Mesenchymal stem cell (in vitro differentiated cells and primary cell): ENCODE results near the gene NCAPD3.

ENCODE experiments used
- DNase-seq: peaks from one replicate; pipeline ENCODE4 v3.0.0-alpha.2; 2013
- H2AFZ ChIP-seq: one replicate; pipeline ENCODE4 v1.6.1; 2013; ENCODE audit warnings: low read depth, mild to moderate bottlenecking, control low read depth, inconsistent platforms, low read length, moderate library complexity
- H2AK5ac ChIP-seq: 2 replicates; pipeline ENCODE4 v1.6.1; 2013; ENCODE audit warnings: low read length, moderate library complexity, mild to moderate bottlenecking, inconsistent platforms; ENCODE audit not compliant: severe bottlenecking
- H2BK120ac ChIP-seq: one replicate; pipeline ENCODE4 v1.6.1; 2013; ENCODE audit warnings: low read depth, mild to moderate bottlenecking, inconsistent platforms, low read length, moderate library complexity
- H2BK12ac ChIP-seq, 2 experiments: one replicate each; pipeline ENCODE4 v1.6.1; 2013; ENCODE audit warnings: inconsistent platforms in 2 of 2, low read length in 2 of 2, mild to moderate bottlenecking in 2 of 2, moderate library complexity in 2 of 2, control low read depth in 1 of 2
- H2BK15ac ChIP-seq: one replicate; pipeline ENCODE4 v1.6.1; 2013; ENCODE audit warnings: mild to moderate bottlenecking, low read depth, inconsistent platforms; ENCODE audit not compliant: poor library complexity, severe bottlenecking
- H2BK5ac ChIP-seq: 2 replicates; pipeline ENCODE4 v1.6.1; 2013; ENCODE audit warnings: low read depth, mild to moderate bottlenecking, low read length, control low read depth, inconsistent platforms; ENCODE audit not compliant: poor library complexity, severe bottlenecking
- H3K14ac ChIP-seq, 2 experiments: one replicate each; pipeline ENCODE4 v1.6.1; 2013; ENCODE audit warnings: inconsistent platforms in 2 of 2, low read length in 2 of 2, control low read depth in 1 of 2, mild to moderate bottlenecking in 1 of 2, moderate library complexity in 1 of 2
- H3K18ac ChIP-seq, 2 experiments: one replicate each; pipeline ENCODE4 v1.6.1; 2013; ENCODE audit warnings: inconsistent platforms in 2 of 2, low read length in 2 of 2, control low read depth in 1 of 2, low read depth in 1 of 2, mild to moderate bottlenecking in 1 of 2
- H3K23ac ChIP-seq, 2 experiments: one replicate each; pipeline ENCODE4 v1.6.1; 2013; ENCODE audit warnings: inconsistent platforms in 2 of 2, low read length in 2 of 2, mild to moderate bottlenecking in 2 of 2, moderate library complexity in 2 of 2, control low read depth in 1 of 2
- H3K27ac ChIP-seq: 2 replicates; pipeline ENCODE4 v1.5.1; 2013; ENCODE audit warnings: mild to moderate bottlenecking, moderate library complexity, low read length, control low read depth, inconsistent platforms; ENCODE audit not compliant: poor library complexity, severe bottlenecking
- H3K27me3 ChIP-seq, 2 experiments: 2 replicates each; pipeline versions ENCODE4 v1.6.1 to v1.7.0; 2013; ENCODE audit warnings: low read length in 2 of 2, mild to moderate bottlenecking in 2 of 2, moderate library complexity in 2 of 2, control low read depth in 1 of 2, inconsistent platforms in 1 of 2; ENCODE audit not compliant: control insufficient read depth in 1 of 2, insufficient read depth in 1 of 2
- H3K36me3 ChIP-seq, 2 experiments: 2 replicates each; pipeline versions ENCODE4 v1.6.1 to v1.7.0; 2013; ENCODE audit warnings: low read length in 2 of 2, control low read depth in 1 of 2, inconsistent platforms in 1 of 2, low read depth in 1 of 2, mild to moderate bottlenecking in 1 of 2; ENCODE audit not compliant: insufficient read depth in 2 of 2, control insufficient read depth in 1 of 2
- H3K4ac ChIP-seq, 2 experiments: one replicate each; pipeline ENCODE4 v1.6.1; 2013; ENCODE audit warnings: inconsistent platforms in 2 of 2, low read length in 2 of 2, mild to moderate bottlenecking in 2 of 2, moderate library complexity in 2 of 2, control low read depth in 1 of 2, low read depth in 1 of 2
- H3K4me1 ChIP-seq: 2 replicates; pipeline ENCODE4 v1.6.1; 2013; ENCODE audit warnings: low read depth, low read length, control low read depth; ENCODE audit not compliant: control insufficient read depth, insufficient read depth
- H3K4me2 ChIP-seq: 2 replicates; pipeline ENCODE4 v1.6.1; 2013; ENCODE audit warnings: low read length, mild to moderate bottlenecking, inconsistent platforms; ENCODE audit not compliant: poor library complexity, severe bottlenecking
- H3K4me3 ChIP-seq, 2 experiments: 2 replicates each; pipeline versions ENCODE4 v1.5.1 to v1.7.0; 2013; ENCODE audit warnings: low read length in 2 of 2, mild to moderate bottlenecking in 2 of 2, control low read depth in 1 of 2, low read depth in 1 of 2; ENCODE audit not compliant: insufficient read depth in 1 of 2
- H3K79me1 ChIP-seq: replicated peaks from 2 replicates; pipeline ENCODE4 v1.6.1; 2013; ENCODE audit warnings: mild to moderate bottlenecking, control low read depth, low read length, inconsistent platforms; ENCODE audit not compliant: poor library complexity, severe bottlenecking
- H3K9ac ChIP-seq: 2 replicates; pipeline ENCODE4 v1.7.0; 2013; ENCODE audit warnings: mild to moderate bottlenecking, low read length, moderate library complexity
- H3K9me3 ChIP-seq: 2 replicates; pipeline ENCODE4 v1.7.0; 2013; ENCODE audit warnings: mild to moderate bottlenecking, low read length; ENCODE audit not compliant: control insufficient read depth
- H4K8ac ChIP-seq: one replicate; pipeline ENCODE4 v1.6.1; 2013; ENCODE audit warnings: inconsistent platforms, mild to moderate bottlenecking, low read length, moderate library complexity
- H4K91ac ChIP-seq: one replicate; pipeline ENCODE4 v1.6.1; 2013; ENCODE audit warnings: mild to moderate bottlenecking, low read length, inconsistent platforms
- WGBS: methylation state at CpG from one replicate; pipeline ENCODE4 v1.1.7; 2013; ENCODE audit warnings: mixed read lengths; 5-methylcytosine and 5-hydroxymethylcytosine counted together

Gene NCAPD3

GRCh38 chr11:134243913-134244312 is 20.1 kb upstream of the NCAPD3 start:
- H3K4me3 ChIP-seq = no peak overlapping the region
- no peak overlapping the region for H4K8ac ChIP-seq
- H2BK120ac ChIP-seq = no peak overlapping the region
- no peak overlapping the region for H4K91ac ChIP-seq
- H3K9me3 ChIP-seq = no peaks in the 10 kb centered on the region
- H2AK5ac ChIP-seq = no peak overlapping the region
- no peaks in the 10 kb centered on the region for H3K27me3 ChIP-seq
- no peak for DNase-seq
- H3K14ac ChIP-seq = no peak overlapping the region
- no peak overlapping the region for H2AFZ ChIP-seq
- H3K4me1 ChIP-seq = no peaks in the 10 kb centered on the region
- no peak overlapping the region for H2BK5ac ChIP-seq
- H3K18ac ChIP-seq = no peak overlapping the region
- peaks cover 13% of the 10 kb centered on the region for H3K79me1 ChIP-seq
- H3K23ac ChIP-seq = no peak overlapping the region
- 100% methylated on average over 4 of the region's 4 CpGs for WGBS
- H3K4me2 ChIP-seq = no peak overlapping the region
- H3K4ac ChIP-seq = no peak overlapping the region
- no peak overlapping the region for H2BK12ac ChIP-seq
- no peak overlapping the region for H3K27ac ChIP-seq
- H3K9ac ChIP-seq = no peak overlapping the region
- no peak overlapping the region for H2BK15ac ChIP-seq
- peaks cover 75 to 97% of the 10 kb centered on the region in 2 experiments for H3K36me3 ChIP-seq

DNA sequence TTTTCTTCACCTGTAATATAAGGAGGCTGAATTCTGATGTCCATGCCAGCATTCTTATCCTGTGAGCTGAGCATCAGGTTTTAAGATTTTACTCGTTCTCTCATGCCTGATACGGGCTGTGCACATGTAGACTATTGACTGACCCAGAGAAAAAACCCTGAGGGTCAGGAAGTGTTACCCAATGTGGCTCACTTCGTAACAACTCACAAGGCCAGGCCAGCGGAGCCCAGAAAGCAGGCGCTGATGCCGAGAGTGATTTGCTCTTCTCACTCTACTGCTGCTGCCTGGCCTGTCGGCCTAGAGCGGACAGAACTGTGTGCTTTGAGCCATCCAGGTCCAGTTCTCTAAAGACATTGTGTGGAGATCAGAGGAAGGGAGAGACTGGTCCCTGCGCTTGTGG is 18.6 kb upstream of the NCAPD3 start:
- no peak overlapping the region for H2BK15ac ChIP-seq
- peaks cover 71 to 86% of the 10 kb centered on the region in 2 experiments for H3K36me3 ChIP-seq
- H4K8ac ChIP-seq = no peak overlapping the region
- H3K18ac ChIP-seq = no peak overlapping the region
- no peak overlapping the region for H2AFZ ChIP-seq
- H3K79me1 ChIP-seq = peaks cover 19% of the 10 kb centered on the region
- no peak overlapping the region for H3K4ac ChIP-seq
- H3K4me1 ChIP-seq = no peaks in the 10 kb centered on the region
- no peak for DNase-seq
- no peak overlapping the region for H2BK5ac ChIP-seq
- H2AK5ac ChIP-seq = no peak overlapping the region
- no peak overlapping the region for H3K27ac ChIP-seq
- no peaks in the 10 kb centered on the region for H3K9me3 ChIP-seq
- H3K4me3 ChIP-seq = no peak overlapping the region
- no peaks in the 10 kb centered on the region for H3K27me3 ChIP-seq
- 93% methylated on average over 8 of the region's 9 CpGs for WGBS
- no peak overlapping the region for H3K4me2 ChIP-seq
- no peak overlapping the region for H2BK12ac ChIP-seq
- H4K91ac ChIP-seq = peak overlapping the region; percentile 31
- no peak overlapping the region for H3K9ac ChIP-seq
- no peak overlapping the region for H3K23ac ChIP-seq
- H3K14ac ChIP-seq = no peak overlapping the region
- H2BK120ac ChIP-seq = no peak overlapping the region

GRCh38 chr11:134240592-134240991 is 16.8 kb upstream of the NCAPD3 start:
- no peak for DNase-seq
- WGBS = 80% methylated on average over 6 of the region's 6 CpGs
- H2AK5ac ChIP-seq = no peak overlapping the region
- H2BK12ac ChIP-seq = no peak overlapping the region
- no peak overlapping the region for H2BK120ac ChIP-seq
- no peak overlapping the region for H3K4ac ChIP-seq
- H3K27ac ChIP-seq = no peak overlapping the region
- H3K18ac ChIP-seq = no peak overlapping the region
- no peak overlapping the region for H3K4me3 ChIP-seq
- H4K91ac ChIP-seq = no peak overlapping the region
- no peaks in the 10 kb centered on the region for H3K9me3 ChIP-seq
- H2BK15ac ChIP-seq = no peak overlapping the region
- H3K36me3 ChIP-seq = peaks cover 57 to 82% of the 10 kb centered on the region in 2 experiments
- H3K14ac ChIP-seq = no peak overlapping the region
- no peaks in the 10 kb centered on the region for H3K4me1 ChIP-seq
- H3K23ac ChIP-seq = no peak overlapping the region
- H3K4me2 ChIP-seq = no peak overlapping the region
- no peak overlapping the region for H4K8ac ChIP-seq
- peaks cover 25% of the 10 kb centered on the region for H3K79me1 ChIP-seq
- no peak overlapping the region for H3K9ac ChIP-seq
- no peaks in the 10 kb centered on the region for H3K27me3 ChIP-seq
- no peak overlapping the region for H2BK5ac ChIP-seq
- no peak overlapping the region for H2AFZ ChIP-seq

- Histone ChIP-seq H3K27ac (no peak overlapping the region), H2AFZ (no peak overlapping the region), H3K79me1 (peaks cover 30% of the 10 kb centered on the region), H2BK5ac (no peak overlapping the region), H3K9me3 (no peaks in the 10 kb centered on the region), H3K9ac (no peak overlapping the region), H2BK12ac (no peak overlapping the region), H3K4me3 (no peak overlapping the region), H3K4ac (no peak overlapping the region), H2AK5ac (no peak overlapping the region), H4K8ac (no peak overlapping the region), H3K18ac (no peak overlapping the region), H4K91ac (no peak overlapping the region), H3K14ac (no peak overlapping the region), H3K4me2 (no peak overlapping the region), H3K27me3 (no peaks in the 10 kb centered on the region), H2BK15ac (no peak overlapping the region), H3K23ac (no peak overlapping the region), H3K36me3 (peaks cover 48 to 77% of the 10 kb centered on the region in 2 experiments), H2BK120ac (no peak overlapping the region), H3K4me1 (no peaks in the 10 kb centered on the region)
- 95% methylated on average over 5 of the region's 5 CpGs for WGBS
- DNase-seq = no peak
Observed at GRCh38 chr11:134238956-134239355, 15.2 kb upstream of the NCAPD3 start.
